BJ (cell line): ENCODE data around the gene NKAIN2. TPM values are rescaled to one million over a fixed set of nuclear protein-coding genes. Genes with fewer than 3 reads are reported as not detected.

Source experiments
- CTCF ChIA-PET: fragments of 350-600 bp; formaldehyde crosslinking; extraction: SDS; loops from one replicate; lab custom pipeline; 2021; ENCODE audit warnings: antibody characterized with exemption, inconsistent platforms; lab: Yijun Ruan, JAX
- POLR2A ChIA-PET: fragments of 300-600 bp; sonication (Branson Sonifier 250); formaldehyde crosslinking; extraction: SDS; loops from one replicate; lab custom pipeline; 2021; ENCODE audit warnings: antibody characterized with exemption; lab: Charles Lee
- DNase-seq: peaks from one replicate; pipeline ENCODE4 v3.0.0-alpha.2; 2011; ENCODE audit warnings: low read depth
- H3K27me3 ChIP-seq: 2 replicates; pipeline ENCODE4 v1.6.0; 2011; ENCODE audit warnings: low read length; ENCODE audit not compliant: control insufficient read depth, insufficient read depth
- H3K36me3 ChIP-seq: 2 replicates; pipeline ENCODE4 v1.5.1; 2011; ENCODE audit warnings: low read length; ENCODE audit not compliant: control insufficient read depth, insufficient read depth
- H3K4me3 ChIP-seq: 2 replicates; pipeline ENCODE4 v1.5.1; 2011; ENCODE audit warnings: low read depth, mild to moderate bottlenecking, control low read depth, low read length
- polyA plus RNA-seq: library from polyadenylated mRNA; depleted of rRNA; stranded (reverse); fragments of >200 nt; gene quantifications from 2 replicates; pipeline ENCODE4 v1.2.3, GENCODE V29; 2011
- TF ChIP-seq, protein P1 (sequence below): IDR thresholded peaks from 2 replicates; pipeline ENCODE4 v1.5.1; 2011; ENCODE audit warnings: low read depth, mild to moderate bottlenecking, control low read depth, inconsistent platforms, low read length, moderate library complexity; ENCODE audit not compliant: insufficient read depth

The NKAIN2 gene
- polyA plus RNA-seq, 1 experiment: not detected

DNA sequence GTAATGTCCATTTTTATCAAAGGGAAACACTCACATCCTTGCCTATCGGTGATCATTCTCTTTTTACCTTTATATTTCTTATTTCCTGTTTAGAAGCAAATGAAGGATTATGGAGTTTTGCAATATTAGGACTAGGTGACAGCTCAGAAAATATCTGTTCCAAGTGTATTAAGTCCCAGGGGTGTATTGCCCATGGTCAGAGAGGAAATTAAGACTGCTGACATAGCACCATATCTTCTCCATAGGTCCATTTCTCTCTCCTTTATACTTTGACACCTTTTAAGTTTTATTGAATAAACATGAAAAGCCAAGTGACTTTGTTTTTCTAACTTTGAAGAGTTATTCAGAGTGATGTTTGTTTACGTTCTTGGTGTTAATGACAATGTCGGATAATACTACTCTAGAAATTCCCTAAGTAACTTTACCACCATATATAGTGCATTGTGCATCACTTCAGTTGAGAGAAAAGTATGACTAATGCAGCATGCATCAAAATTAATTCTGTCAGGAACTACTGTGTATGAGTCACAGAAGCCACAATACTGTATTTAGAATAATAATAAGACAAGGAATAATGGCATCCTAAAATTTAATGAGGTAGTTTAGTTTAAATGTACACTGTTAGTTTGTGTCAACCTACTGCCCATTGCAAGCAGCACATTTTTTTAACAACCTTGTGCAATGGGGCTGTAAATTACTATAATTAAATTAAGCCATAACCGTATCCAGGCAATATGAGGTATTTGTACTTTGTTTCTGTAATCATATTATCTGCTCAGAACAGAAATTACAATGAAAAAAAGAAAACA lies 684.2 kb downstream of the NKAIN2 start:
- H3K27me3 ChIP-seq: no peaks in the 10 kb centered on the region
- CTCF ChIA-PET: no interaction called here
- POLR2A ChIA-PET: no interaction called here
- TF ChIP-seq, protein P1, sequence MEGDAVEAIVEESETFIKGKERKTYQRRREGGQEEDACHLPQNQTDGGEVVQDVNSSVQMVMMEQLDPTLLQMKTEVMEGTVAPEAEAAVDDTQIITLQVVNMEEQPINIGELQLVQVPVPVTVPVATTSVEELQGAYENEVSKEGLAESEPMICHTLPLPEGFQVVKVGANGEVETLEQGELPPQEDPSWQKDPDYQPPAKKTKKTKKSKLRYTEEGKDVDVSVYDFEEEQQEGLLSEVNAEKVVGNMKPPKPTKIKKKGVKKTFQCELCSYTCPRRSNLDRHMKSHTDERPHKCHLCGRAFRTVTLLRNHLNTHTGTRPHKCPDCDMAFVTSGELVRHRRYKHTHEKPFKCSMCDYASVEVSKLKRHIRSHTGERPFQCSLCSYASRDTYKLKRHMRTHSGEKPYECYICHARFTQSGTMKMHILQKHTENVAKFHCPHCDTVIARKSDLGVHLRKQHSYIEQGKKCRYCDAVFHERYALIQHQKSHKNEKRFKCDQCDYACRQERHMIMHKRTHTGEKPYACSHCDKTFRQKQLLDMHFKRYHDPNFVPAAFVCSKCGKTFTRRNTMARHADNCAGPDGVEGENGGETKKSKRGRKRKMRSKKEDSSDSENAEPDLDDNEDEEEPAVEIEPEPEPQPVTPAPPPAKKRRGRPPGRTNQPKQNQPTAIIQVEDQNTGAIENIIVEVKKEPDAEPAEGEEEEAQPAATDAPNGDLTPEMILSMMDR: no peak
- no peak for DNase-seq
- H3K36me3 ChIP-seq: no peaks in the 10 kb centered on the region
- no peak overlapping the region for H3K4me3 ChIP-seq

DNA sequence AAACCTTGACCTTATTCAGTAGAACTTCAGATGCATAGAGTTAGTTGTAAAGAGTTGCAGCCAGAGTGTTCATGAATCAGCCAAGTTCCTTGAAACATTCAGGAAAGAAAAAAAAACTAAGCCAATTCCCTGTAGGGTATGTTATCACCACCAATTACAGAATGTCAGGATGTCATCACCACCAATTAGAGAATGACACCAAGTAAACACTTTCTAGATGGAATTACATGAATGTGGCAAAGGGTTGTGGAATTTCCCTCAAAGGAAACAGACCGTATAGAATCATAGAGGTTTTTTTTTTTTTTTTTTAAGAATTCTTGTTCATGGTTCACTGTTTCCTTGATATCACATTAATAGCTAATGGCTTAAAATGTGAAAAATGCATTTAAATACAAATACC lies 686.5 kb downstream of the NKAIN2 start:
- Histone ChIP-seq H3K36me3 (no peaks in the 10 kb centered on the region), H3K4me3 (no peak overlapping the region), H3K27me3 (no peaks in the 10 kb centered on the region)
- ChIA-PET POLR2A (no interaction called here), CTCF (no interaction called here)
- TF ChIP-seq, protein P1: no peak
- DNase-seq: no peak

DNA sequence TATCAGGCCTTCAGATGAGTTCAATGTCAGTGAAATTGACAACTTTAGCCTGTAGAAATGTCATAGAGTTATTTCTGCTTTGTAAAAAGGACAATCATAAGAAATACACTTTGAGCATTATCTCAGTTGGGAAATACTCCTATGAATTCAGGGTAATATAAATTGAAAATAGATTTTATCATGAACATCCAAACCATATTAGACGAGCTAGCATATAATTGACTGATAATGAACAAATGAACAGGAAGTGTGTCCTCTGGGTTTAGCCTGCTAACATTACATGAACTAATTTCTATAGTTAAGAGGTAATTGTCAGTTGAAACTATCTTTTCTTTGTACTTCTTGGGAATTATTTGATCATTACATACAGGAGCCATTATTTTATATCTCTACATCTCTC lies 689.6 kb downstream of the NKAIN2 start:
- ChIA-PET POLR2A (no interaction called here), CTCF (interaction anchor here (0.6 kb wide), 1 partner anchor 1764 kb away, joined by 4 read pairs; no protein-coding TSS in a partner anchor)
- Histone ChIP-seq H3K36me3 (no peaks in the 10 kb centered on the region), H3K4me3 (no peak overlapping the region), H3K27me3 (no peaks in the 10 kb centered on the region)
- DNase-seq: no peak
- TF ChIP-seq, protein P1: no peak

DNA sequence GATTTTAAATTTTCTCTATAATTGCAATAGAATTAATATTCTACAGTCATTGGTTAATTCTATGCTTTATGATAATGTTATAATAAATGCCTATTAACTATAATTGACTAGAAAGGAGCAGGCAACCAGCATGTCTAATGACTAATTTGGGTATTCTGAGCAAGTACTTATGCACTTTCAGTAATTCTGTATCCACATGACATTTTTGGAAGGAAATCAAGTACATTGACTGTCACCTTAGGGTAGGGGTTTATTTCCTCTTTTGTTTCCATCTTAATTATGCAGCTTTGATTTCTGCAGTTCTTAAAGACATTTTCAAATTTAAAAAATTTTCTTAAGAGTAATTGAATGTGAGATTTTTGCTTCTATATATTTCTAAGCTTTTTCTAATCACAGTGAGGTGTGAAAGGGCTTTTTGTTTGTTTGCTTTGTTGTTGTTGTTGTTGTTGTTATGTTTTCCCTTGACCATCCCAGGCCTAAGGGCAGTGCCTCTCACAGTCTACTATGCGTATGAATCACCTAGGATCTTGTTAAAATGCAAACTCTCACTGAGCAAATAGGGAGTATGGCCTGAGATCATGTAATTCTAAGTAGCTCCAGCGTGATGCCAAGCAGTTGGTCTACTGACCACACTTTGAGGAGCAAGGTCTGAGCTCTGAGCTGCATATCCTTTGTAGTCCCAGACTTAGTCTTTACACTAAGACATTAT lies 691.4 kb downstream of the NKAIN2 start:
- ChIA-PET CTCF (no interaction called here), POLR2A (no interaction called here)
- no peak for DNase-seq
- H3K27me3 ChIP-seq: no peaks in the 10 kb centered on the region
- H3K36me3 ChIP-seq: no peaks in the 10 kb centered on the region
- TF ChIP-seq, protein P1: no peak
- no peak overlapping the region for H3K4me3 ChIP-seq

DNA sequence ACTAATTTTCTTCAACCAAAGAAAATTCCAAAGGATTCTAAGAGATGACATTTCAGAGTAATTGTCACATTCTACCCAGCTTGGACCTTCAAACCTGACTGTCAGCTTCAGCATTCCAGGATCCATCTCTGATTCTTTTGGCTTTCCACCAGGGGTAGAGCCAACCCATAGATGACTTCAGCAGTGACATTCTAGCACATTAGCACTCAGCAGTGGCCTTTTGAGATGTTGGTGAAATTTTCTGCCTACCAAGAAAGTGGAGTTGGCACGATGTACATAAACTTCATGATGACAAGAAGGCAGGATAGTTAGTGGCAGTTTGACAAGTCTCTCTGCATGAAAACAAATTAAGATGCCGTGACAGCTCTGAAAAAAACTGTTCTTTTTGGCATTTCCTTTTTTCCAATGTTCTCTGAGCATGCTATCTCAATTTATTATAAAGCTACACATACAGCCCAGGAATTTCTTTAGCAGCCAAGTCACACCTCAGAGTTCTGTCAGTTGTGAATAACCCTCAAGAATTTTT lies 692.1 kb downstream of the NKAIN2 start:
- ChIA-PET POLR2A (no interaction called here), CTCF (no interaction called here)
- Histone ChIP-seq H3K27me3 (no peaks in the 10 kb centered on the region), H3K4me3 (no peak overlapping the region), H3K36me3 (no peaks in the 10 kb centered on the region)
- TF ChIP-seq, protein P1: no peak
- DNase-seq: no peak
